Measurements from ENCODE around the gene RTL5. TPM values are rescaled to one million over a fixed set of nuclear protein-coding genes. Genes with fewer than 3 reads are reported as not detected.

RTL5 gene
- 1.9 to 2.9 TPM (median 2.4 TPM) in 5 replicates for total RNA-seq (2022; extraction: Qiagen RNA extraction; ENCODE audit: low read depth)

DNA sequence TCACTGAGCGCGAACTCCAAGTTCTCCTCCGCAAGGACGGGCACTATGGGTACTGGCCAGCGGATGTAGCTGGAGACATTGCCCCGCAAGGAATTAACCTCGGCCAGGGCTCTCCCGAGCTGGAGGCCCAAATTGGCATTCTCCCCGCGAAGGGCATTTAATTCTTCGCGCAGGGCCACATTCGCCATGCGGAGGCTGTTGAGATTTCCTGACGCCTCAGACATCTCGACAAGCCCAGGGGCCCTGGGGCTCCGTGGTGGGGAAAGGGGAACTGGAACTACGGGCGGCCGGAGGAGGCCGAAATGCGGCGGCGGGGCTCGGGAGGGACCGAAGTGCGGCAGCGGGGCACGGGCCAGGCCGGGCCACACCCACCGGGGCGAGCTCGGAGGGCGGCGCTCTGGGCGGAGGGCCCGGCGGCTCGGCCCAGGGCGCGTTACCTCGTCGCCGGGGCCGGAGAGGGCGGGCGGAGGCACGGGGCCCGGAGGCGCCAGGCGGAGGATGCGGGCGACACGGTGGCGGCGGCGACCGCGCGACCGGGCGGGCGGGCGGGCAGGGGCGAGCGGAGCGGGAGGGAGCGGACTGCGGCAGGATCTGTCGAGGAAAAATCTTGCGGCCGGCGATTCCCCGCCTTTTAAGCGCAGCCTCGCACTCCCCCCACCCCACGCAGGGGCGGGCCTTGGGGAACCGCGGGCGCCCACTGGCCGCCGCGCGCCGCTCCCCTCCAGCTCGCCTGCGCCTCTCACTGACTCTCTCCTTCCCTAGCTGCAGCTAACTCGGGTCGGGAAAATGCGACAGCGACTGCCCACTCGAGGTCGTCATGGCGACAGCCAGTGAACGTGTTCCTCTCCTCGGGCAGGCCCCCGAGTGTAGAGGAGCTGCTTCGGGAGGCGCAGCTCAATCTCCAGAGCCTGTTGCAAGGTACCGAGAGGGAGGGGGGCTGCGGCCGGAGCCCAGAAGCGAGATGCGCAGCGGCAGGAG, at the start of gene RTL5:
TSS of gene RTL5 (minus strand) at position 599 of the 978 bp plus-strand sequence.

Other genes with a start within 250 kb of the RTL5 start
- 0.22 to 0.45 TPM (median 0.32 TPM) in 5 replicates for gene NHSL2, start 221.1 kb downstream of the RTL5 start, total RNA-seq (2022; extraction: Qiagen RNA extraction; ENCODE audit: low read depth)
- gene PIN4, start 49.8 kb upstream of the RTL5 start, total RNA-seq (2022; extraction: Qiagen RNA extraction; ENCODE audit: low read depth): 34.6 to 72.9 TPM (median 48.1 TPM) in 5 replicates
- gene ERCC6L, start 107.1 kb upstream of the RTL5 start, total RNA-seq (2022; extraction: Qiagen RNA extraction; ENCODE audit: low read depth): 9.3 to 15.3 TPM (median 13.5 TPM) in 5 replicates
- 1,490 to 2,322 TPM (median 1,694 TPM) in 5 replicates for gene RPS4X, start 145.3 kb upstream of the RTL5 start, total RNA-seq (2022; extraction: Qiagen RNA extraction; ENCODE audit: low read depth)
- 0.88 to 1.5 TPM (median 1.2 TPM) in 5 replicates for gene CITED1, start 174.0 kb upstream of the RTL5 start, total RNA-seq (2022; extraction: Qiagen RNA extraction; ENCODE audit: low read depth)

Data from A549 treated with RU486 at 1 μM for 4 hours (cell line).